Adipocyte (in vitro differentiated cells): ENCODE measurements around the gene PAQR9.

ENCODE experiments used
- DNase-seq: peaks from one replicate; pipeline ENCODE4 v3.0.0-alpha.2; 2015; ENCODE audit warnings: low read depth
- H3K27me3 ChIP-seq: replicated peaks from 2 replicates; pipeline ENCODE4 v1.7.0; 2013; ENCODE audit warnings: mild to moderate bottlenecking, low read length, moderate library complexity; ENCODE audit not compliant: control insufficient read depth, insufficient read depth
- H3K36me3 ChIP-seq: 2 replicates; pipeline ENCODE4 v1.7.0; 2013; ENCODE audit warnings: low read length, mild to moderate bottlenecking, moderate library complexity; ENCODE audit not compliant: control insufficient read depth, insufficient read depth, severe bottlenecking
- H3K4me1 ChIP-seq: 2 replicates; pipeline ENCODE4 v1.7.0; 2013; ENCODE audit warnings: mild to moderate bottlenecking, low read length, moderate library complexity; ENCODE audit not compliant: control insufficient read depth, insufficient read depth
- H3K4me3 ChIP-seq: 2 replicates; pipeline ENCODE4 v1.7.0; 2013; ENCODE audit warnings: mild to moderate bottlenecking, low read length, moderate library complexity
- H3K9ac ChIP-seq: 2 replicates; pipeline ENCODE4 v1.7.0; 2013; ENCODE audit warnings: mild to moderate bottlenecking, low read length, moderate library complexity
- H3K9me3 ChIP-seq: 2 replicates; pipeline ENCODE4 v1.7.0; 2013; ENCODE audit warnings: mild to moderate bottlenecking, low read length, moderate library complexity; ENCODE audit not compliant: control insufficient read depth

PAQR9 gene

DNA sequence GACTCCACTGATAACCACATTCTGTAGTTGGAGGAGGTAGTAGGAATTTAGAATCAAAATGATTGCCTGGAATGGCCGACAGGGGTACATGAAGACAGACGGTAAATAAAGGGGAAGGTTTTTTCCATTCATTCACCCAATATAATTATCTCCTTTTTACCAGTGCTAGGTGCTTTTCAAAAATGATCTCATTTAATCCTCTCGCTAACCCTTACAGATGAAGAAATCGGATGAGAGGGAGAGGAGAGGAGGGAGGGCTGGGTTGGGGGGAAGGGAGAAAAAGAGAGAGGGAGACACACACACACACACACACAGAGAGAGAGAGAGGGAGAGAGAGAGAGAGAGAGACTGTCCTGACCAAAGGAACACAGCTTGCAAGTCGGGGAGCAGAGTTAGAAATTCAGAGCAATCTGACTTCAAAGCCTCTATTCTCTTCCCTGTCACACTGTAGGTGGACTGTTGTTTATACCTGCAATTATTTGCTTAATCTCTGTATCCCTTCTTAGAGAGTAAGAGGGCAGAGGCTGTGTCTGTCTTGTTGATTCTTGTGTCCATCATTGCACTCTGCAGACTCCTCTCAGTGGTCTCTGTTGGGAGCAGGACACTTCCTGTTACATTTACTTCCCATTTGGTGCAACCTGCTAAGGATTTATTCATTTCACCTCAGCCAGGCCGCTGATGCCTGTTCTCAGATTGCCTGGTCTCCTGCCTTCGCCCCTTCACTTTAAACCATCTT, 18.7 kb upstream of the PAQR9 start:
- Histone ChIP-seq H3K36me3 (no peaks in the 10 kb centered on the region), H3K4me3 (no peak overlapping the region), H3K9ac (no peak overlapping the region), H3K9me3 (no peaks in the 10 kb centered on the region), H3K27me3 (no peaks in the 10 kb centered on the region), H3K4me1 (peaks cover 1% of the 10 kb centered on the region)
- no peak for DNase-seq

GRCh38 chr3:142981108-142981507, 17.6 kb upstream of the PAQR9 start:
- no peaks in the 10 kb centered on the region for H3K9me3 ChIP-seq

GRCh38 chr3:142977399-142977728, 13.9 kb upstream of the PAQR9 start:
- Histone ChIP-seq H3K4me3 (no peak overlapping the region), H3K9me3 (no peaks in the 10 kb centered on the region), H3K4me1 (peaks cover 10% of the 10 kb centered on the region), H3K27me3 (no peaks in the 10 kb centered on the region), H3K9ac (no peak overlapping the region), H3K36me3 (no peaks in the 10 kb centered on the region)
- DNase-seq, result no peak

More at GRCh38 chr3:142981108-142981507, 17.6 kb upstream of the PAQR9 start:
- Histone ChIP-seq H3K36me3 (no peaks in the 10 kb centered on the region), H3K4me3 (no peak overlapping the region), H3K4me1 (peaks cover 10% of the 10 kb centered on the region), H3K27me3 (no peaks in the 10 kb centered on the region), H3K9ac (no peak overlapping the region)
- no peak for DNase-seq

DNA sequence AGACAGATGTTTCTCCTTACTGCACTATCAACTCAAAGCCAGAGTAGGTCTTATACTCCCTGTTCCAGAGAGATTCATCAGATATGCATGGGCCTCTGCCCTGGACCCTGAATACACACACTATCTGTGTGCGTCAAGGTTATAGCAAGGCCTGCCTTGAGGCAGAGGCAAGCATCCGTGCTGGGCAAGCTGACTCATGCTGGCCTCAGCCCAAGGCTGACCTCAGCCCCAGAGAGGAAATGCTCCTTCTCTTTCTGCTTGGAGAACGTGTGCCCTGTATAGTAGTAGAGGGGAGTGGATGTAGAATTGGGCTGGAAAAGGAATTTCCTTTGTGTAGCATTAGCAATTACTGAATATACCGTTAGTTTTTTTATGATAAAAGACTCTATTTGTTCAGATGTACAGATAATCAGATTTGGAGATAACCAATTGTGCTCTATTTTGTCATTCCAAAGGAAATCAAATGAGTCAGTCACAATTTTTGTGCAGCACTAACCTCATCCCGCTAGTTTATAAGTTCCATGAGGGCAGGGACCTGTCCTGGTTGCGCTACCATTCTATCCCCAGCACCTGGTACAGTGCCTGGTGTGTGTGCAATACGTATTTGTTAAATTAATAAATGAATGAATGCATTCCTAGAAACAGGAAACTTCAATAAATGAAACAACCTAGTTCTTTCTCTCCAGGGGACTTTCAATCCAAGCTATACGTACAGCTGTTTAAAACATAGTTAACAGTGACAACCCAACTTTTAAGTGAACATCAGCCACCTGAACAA, 13.3 kb upstream of the PAQR9 start:
- Histone ChIP-seq H3K9ac (no peak overlapping the region), H3K4me3 (no peak overlapping the region), H3K4me1 (peaks cover 10% of the 10 kb centered on the region), H3K9me3 (no peaks in the 10 kb centered on the region), H3K36me3 (no peaks in the 10 kb centered on the region), H3K27me3 (no peaks in the 10 kb centered on the region)
- peak; percentile 94 for DNase-seq

- Histone ChIP-seq H3K4me1 (peaks cover 10% of the 10 kb centered on the region), H3K9me3 (no peaks in the 10 kb centered on the region), H3K4me3 (no peak overlapping the region), H3K36me3 (no peaks in the 10 kb centered on the region), H3K27me3 (no peaks in the 10 kb centered on the region), H3K9ac (no peak overlapping the region)
- DNase-seq, result no peak
These were observed 12.0 kb upstream of the PAQR9 start for GRCh38 chr3:142975316-142975995.

GRCh38 chr3:142973217-142974009, 9.9 kb upstream of the PAQR9 start:
- H3K9ac ChIP-seq, result no peak overlapping the region
- H3K4me1 ChIP-seq, result peaks cover 10% of the 10 kb centered on the region
- no peaks in the 10 kb centered on the region for H3K27me3 ChIP-seq
- H3K9me3 ChIP-seq, result no peaks in the 10 kb centered on the region
- H3K4me3 ChIP-seq, result no peak overlapping the region
- DNase-seq, result no peak
- H3K36me3 ChIP-seq, result no peaks in the 10 kb centered on the region

- no peaks in the 10 kb centered on the region for H3K27me3 ChIP-seq
- H3K4me3 ChIP-seq, result no peak overlapping the region
- peaks cover 10% of the 10 kb centered on the region for H3K4me1 ChIP-seq
- no peaks in the 10 kb centered on the region for H3K9me3 ChIP-seq
- no peak for DNase-seq
- H3K9ac ChIP-seq, result no peak overlapping the region
- H3K36me3 ChIP-seq, result no peaks in the 10 kb centered on the region
These were observed 8.7 kb upstream of the PAQR9 start for GRCh38 chr3:142972092-142972753.

- Histone ChIP-seq H3K4me3 (no peak overlapping the region), H3K27me3 (no peaks in the 10 kb centered on the region), H3K9me3 (no peaks in the 10 kb centered on the region), H3K36me3 (no peaks in the 10 kb centered on the region), H3K9ac (no peak overlapping the region), H3K4me1 (peaks cover 2% of the 10 kb centered on the region)
- DNase-seq, result no peak
These were observed 8.0 kb upstream of the PAQR9 start for GRCh38 chr3:142971431-142971830.

GRCh38 chr3:142968319-142969025, 5.0 kb upstream of the PAQR9 start:
- DNase-seq, result no peak
- H3K4me1 ChIP-seq, result peaks cover 3% of the 10 kb centered on the region
- H3K9me3 ChIP-seq, result no peaks in the 10 kb centered on the region
- no peaks in the 10 kb centered on the region for H3K36me3 ChIP-seq
- no peak overlapping the region for H3K4me3 ChIP-seq
- H3K9ac ChIP-seq, result no peak overlapping the region
- peaks cover 2% of the 10 kb centered on the region for H3K27me3 ChIP-seq

- DNase-seq, result no peak
- H3K27me3 ChIP-seq, result peaks cover 9% of the 10 kb centered on the region
- no peaks in the 10 kb centered on the region for H3K36me3 ChIP-seq
- no peaks in the 10 kb centered on the region for H3K9me3 ChIP-seq
- peaks cover 3% of the 10 kb centered on the region for H3K4me1 ChIP-seq
- no peak overlapping the region for H3K9ac ChIP-seq
- no peak overlapping the region for H3K4me3 ChIP-seq
These were observed 3.3 kb upstream of the PAQR9 start for GRCh38 chr3:142966808-142967207.
